WTC11 (cell line): ENCODE measurements around the gene CAPN12. TPM values are rescaled to one million over a fixed set of nuclear protein-coding genes. Genes with fewer than 3 reads are reported as not detected.

Experiments
- ATAC-seq: fragments of 200-7000 bp; cut with Tn5 transposase; 2 replicates; pipeline ENCODE4 v1.10.0; 2021; ENCODE audit warnings: mild to moderate bottlenecking, moderate library complexity
- CTCF ChIA-PET: fragments of 300-600 bp; sonication (Branson Sonifier 250); formaldehyde crosslinking; loops from one replicate; lab custom pipeline; 2021; ENCODE audit warnings: antibody characterized with exemption; lab: Charles Lee
- POLR2A ChIA-PET: fragments of 350-600 bp; sonication (Branson Sonifier 250); formaldehyde crosslinking; loops from one replicate; lab custom pipeline; 2021; ENCODE audit warnings: antibody characterized with exemption; lab: Charles Lee
- DNase-seq: peaks from one replicate; pipeline ENCODE4 v3.0.0; 2021; ENCODE audit warnings: low spot score
- H3K27ac Mint-ChIP-seq: 2 replicates; pipeline ENCODE4 v1.8.0; 2021; ENCODE audit warnings: mixed read lengths
- H3K27me3 Mint-ChIP-seq: 2 replicates; pipeline ENCODE4 v1.8.0; 2021; ENCODE audit warnings: low read depth, mild to moderate bottlenecking, moderate library complexity, mixed read lengths
- H3K36me3 Mint-ChIP-seq: 2 replicates; pipeline ENCODE4 v1.8.0; 2021; ENCODE audit warnings: mixed read lengths
- H3K4me1 Mint-ChIP-seq: 2 replicates; pipeline ENCODE4 v1.8.0; 2022; ENCODE audit warnings: mixed read lengths
- H3K4me3 Mint-ChIP-seq: 2 replicates; pipeline ENCODE4 v1.8.0; 2021; ENCODE audit warnings: mild to moderate bottlenecking, moderate library complexity, mixed read lengths
- H3K9me3 Mint-ChIP-seq: 2 replicates; pipeline ENCODE4 v1.8.0; 2021; ENCODE audit warnings: mixed read lengths
- GRHL2 ChIP-seq: fragments of 250-450 bp; sonication (Bioruptor Pico); IDR thresholded peaks from 2 replicates; pipeline ENCODE4 v1.8.0; 2022; ENCODE audit warnings: mild to moderate bottlenecking, moderate library complexity; ENCODE audit not compliant: insufficient replicate concordance, severe bottlenecking
- HMGXB4 ChIP-seq: sonication (generic); formaldehyde crosslinking; IDR thresholded peaks from 2 replicates; pipeline ENCODE4 v1.8.1; 2023; ENCODE audit warnings: mild to moderate bottlenecking, moderate library complexity, missing genetic modification reagents
- NFATC4 ChIP-seq: fragments of 250-450 bp; sonication (Bioruptor Pico); IDR thresholded peaks from 2 replicates; pipeline ENCODE4 v1.9.0; 2021; ENCODE audit warnings: mild to moderate bottlenecking
- PRDM15 ChIP-seq: sonication (generic); formaldehyde crosslinking; IDR thresholded peaks from 2 replicates; pipeline ENCODE4 v1.8.0; 2022; ENCODE audit warnings: missing genetic modification reagents
- RORB ChIP-seq: fragments of 250-450 bp; sonication (Bioruptor Pico); IDR thresholded peaks from 2 replicates; pipeline ENCODE4 v1.9.0; 2021; ENCODE audit warnings: mild to moderate bottlenecking
- SOX15 ChIP-seq: fragments of 250-450 bp; sonication (Bioruptor Pico); IDR thresholded peaks from 2 replicates; pipeline ENCODE4 v1.9.0; 2021; ENCODE audit warnings: mild to moderate bottlenecking
- SP1 ChIP-seq: sonication (generic); formaldehyde crosslinking; conservative IDR thresholded peaks from 2 replicates; pipeline ENCODE4 v1.8.1; 2022; ENCODE audit warnings: missing genetic modification reagents
- TP53 ChIP-seq: sonication (generic); formaldehyde crosslinking; IDR thresholded peaks from 2 replicates; pipeline ENCODE4 v1.8.1; 2023; ENCODE audit warnings: mild to moderate bottlenecking, missing genetic modification reagents
- ZBTB21 ChIP-seq: sonication (generic); formaldehyde crosslinking; IDR thresholded peaks from 2 replicates; pipeline ENCODE4 v1.8.1; 2023; ENCODE audit warnings: mild to moderate bottlenecking, missing genetic modification reagents, borderline replicate concordance
- ZNF121 ChIP-seq: sonication (generic); formaldehyde crosslinking; IDR thresholded peaks from 2 replicates; pipeline ENCODE4 v1.8.0; 2023; ENCODE audit warnings: missing genetic modification reagents
- ZNF263 ChIP-seq: sonication (generic); formaldehyde crosslinking; IDR thresholded peaks from 2 replicates; pipeline ENCODE4 v1.8.1; 2022; ENCODE audit warnings: low read depth, mild to moderate bottlenecking, moderate library complexity, missing genetic modification reagents
- ZNF281 ChIP-seq: sonication (generic); formaldehyde crosslinking; IDR thresholded peaks from 2 replicates; pipeline ENCODE4 v1.8.0; 2023; ENCODE audit warnings: mild to moderate bottlenecking, missing genetic modification reagents
- ZNF423 ChIP-seq: fragments of 250-450 bp; sonication (Bioruptor Pico); IDR thresholded peaks from 2 replicates; pipeline ENCODE4 v2.1.2; 2022; ENCODE audit warnings: mild to moderate bottlenecking, moderate library complexity
- ZNF532 ChIP-seq: fragments of 250-450 bp; sonication (Bioruptor Pico); IDR thresholded peaks from 2 replicates; pipeline ENCODE4 v1.9.0; 2021; ENCODE audit warnings: mild to moderate bottlenecking, borderline replicate concordance
- ZNF671 ChIP-seq: fragments of 250-450 bp; sonication (Bioruptor Pico); IDR thresholded peaks from 2 replicates; pipeline ENCODE4 v1.8.0; 2021; ENCODE audit warnings: mild to moderate bottlenecking
- ZSCAN18 ChIP-seq: fragments of 250-450 bp; sonication (Bioruptor Pico); IDR thresholded peaks from 2 replicates; pipeline ENCODE4 v2.1.2; 2022; ENCODE audit warnings: mild to moderate bottlenecking, moderate library complexity
- total RNA-seq: library from RNA; stranded (reverse); gene quantifications from 3 replicates; pipeline ENCODE4 v1.2.3, GENCODE V29; 2021

CAPN12 gene
- total RNA-seq, 1 experiment from 2014 or later: 9.6 TPM

GRCh38 chr19:38699647-38700349 lies 44.5 kb downstream of the CAPN12 start (continued):
- no peak for TF ChIP-seq ZNF281 (CRISPR knock-in tag)
- TF ChIP-seq ZNF263 (CRISPR knock-in tag): no peak
- TF ChIP-seq SOX15 (CRISPR knock-in tag): no peak

GRCh38 chr19:38699027-38699346 lies 45.3 kb downstream of the CAPN12 start:
- POLR2A ChIA-PET: interaction anchor here (0.6 to 1.5 kb wide), 2 partner anchors 13 to 64 kb away, joined by 3 read pairs; no protein-coding TSS in a partner anchor
- CTCF ChIA-PET: interaction anchor here (1.2 to 2.2 kb wide), 3 partner anchors 9 to 52 kb away, joined by 3 to 5 read pairs (median 4); partner anchors contain the start of gene ACTN4
- H3K27ac Mint-ChIP-seq: peak overlapping the region; percentile 60; the same call in 1 of the 2 replicates
- H3K4me1 Mint-ChIP-seq: peaks cover 43% of the 10 kb centered on the region
- no peaks in the 10 kb centered on the region for H3K27me3 Mint-ChIP-seq
- TF ChIP-seq ZSCAN18 (CRISPR knock-in tag): no peak
- TF ChIP-seq SP1 (CRISPR knock-in tag): no peak
- no peak for TF ChIP-seq HMGXB4 (CRISPR knock-in tag)
- TF ChIP-seq ZNF671 (CRISPR knock-in tag): no peak
- no peak for TF ChIP-seq ZNF423 (CRISPR knock-in tag)
- no peak for TF ChIP-seq NFATC4 (CRISPR knock-in tag)
- TF ChIP-seq ZNF281 (CRISPR knock-in tag): no peak
- TF ChIP-seq ZNF121 (CRISPR knock-in tag): no peak
- TF ChIP-seq ZNF263 (CRISPR knock-in tag): no peak
- TF ChIP-seq RORB: no peak
- TF ChIP-seq ZNF532 (CRISPR knock-in tag): no peak
- no peak for TF ChIP-seq PRDM15 (CRISPR knock-in tag)
- no peak for TF ChIP-seq ZBTB21 (CRISPR knock-in tag)
- no peak for TF ChIP-seq GRHL2 (CRISPR knock-in tag)
- no peak for TF ChIP-seq TP53 (CRISPR knock-in tag)
- H3K36me3 Mint-ChIP-seq: peaks cover 30% of the 10 kb centered on the region
- no peaks in the 10 kb centered on the region for H3K9me3 Mint-ChIP-seq
- no peak for ATAC-seq
- DNase-seq: no peak
- no peak overlapping the region for H3K4me3 Mint-ChIP-seq
